Measurements from ENCODE around the gene CSNK2B.
A peak's percentile ranks its signal among the peaks of the same experiment; 100 is the strongest.

CSNK2B gene

DNA sequence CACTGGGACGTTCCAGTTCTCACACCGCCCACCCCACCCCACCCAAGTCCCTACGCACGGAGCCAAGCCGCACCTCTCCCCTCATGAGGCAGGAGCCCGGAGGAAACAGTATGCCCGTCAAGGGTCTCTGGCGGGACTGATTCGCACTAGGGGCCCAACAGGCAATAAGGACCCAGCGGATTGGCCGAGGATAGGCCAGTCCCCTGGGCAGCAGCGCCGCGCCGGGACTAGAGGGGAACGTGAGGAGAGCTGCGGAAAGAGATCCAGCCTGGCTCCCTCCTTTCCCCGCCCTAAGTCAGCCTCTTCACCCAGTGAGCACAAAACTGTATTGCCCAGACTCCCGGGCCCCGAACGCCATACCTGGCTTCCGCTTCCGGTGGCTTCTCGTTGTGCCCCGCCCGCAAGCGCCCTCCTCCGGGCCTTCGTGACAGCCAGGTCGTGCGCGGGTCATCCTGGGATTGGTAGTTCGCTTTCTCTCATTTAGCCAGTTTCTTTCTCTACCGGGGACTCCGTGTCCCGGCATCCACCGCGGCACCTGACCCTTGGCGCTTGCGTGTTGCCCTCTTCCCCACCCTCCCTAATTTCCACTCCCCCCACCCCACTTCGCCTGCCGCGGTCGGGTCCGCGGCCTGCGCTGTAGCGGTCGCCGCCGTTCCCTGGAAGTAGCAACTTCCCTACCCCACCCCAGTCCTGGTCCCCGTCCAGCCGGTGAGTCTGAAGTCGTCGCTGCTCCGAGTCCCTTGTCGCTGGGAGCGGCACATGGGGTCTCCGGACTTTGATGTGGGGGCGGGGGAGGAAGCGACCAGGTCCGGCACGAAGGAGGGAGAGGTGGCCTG lies at the start of gene CSNK2B:
Gene CSNK2B (plus strand): TSS at position 580 of the 836 bp plus-strand sequence. CDS start 752 bp downstream, outside the sequence.
- DNase-seq (ENCODE audit: low spot score) = peak; percentile 97

DNA sequence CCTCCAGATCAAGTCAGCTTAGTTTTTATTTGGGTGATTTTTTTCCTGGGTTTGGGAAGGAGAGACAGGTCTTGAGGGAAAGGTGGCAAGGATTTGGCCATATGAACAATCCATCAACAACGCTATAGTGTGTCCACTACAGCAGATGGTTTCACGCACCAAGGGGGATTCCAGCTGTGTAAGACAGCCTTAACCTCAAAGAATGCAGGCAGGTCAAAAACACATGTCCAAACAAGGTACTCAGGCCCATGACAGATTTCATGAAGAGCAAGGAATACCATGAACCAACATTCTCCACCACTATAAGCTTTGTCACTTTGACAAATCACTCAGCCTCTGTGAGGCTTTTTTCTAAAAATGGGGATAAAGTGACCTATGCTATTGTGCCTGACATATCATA lies 48.9 kb upstream of the CSNK2B start:
- DNase-seq (ENCODE audit: low spot score) = no peak

DNA sequence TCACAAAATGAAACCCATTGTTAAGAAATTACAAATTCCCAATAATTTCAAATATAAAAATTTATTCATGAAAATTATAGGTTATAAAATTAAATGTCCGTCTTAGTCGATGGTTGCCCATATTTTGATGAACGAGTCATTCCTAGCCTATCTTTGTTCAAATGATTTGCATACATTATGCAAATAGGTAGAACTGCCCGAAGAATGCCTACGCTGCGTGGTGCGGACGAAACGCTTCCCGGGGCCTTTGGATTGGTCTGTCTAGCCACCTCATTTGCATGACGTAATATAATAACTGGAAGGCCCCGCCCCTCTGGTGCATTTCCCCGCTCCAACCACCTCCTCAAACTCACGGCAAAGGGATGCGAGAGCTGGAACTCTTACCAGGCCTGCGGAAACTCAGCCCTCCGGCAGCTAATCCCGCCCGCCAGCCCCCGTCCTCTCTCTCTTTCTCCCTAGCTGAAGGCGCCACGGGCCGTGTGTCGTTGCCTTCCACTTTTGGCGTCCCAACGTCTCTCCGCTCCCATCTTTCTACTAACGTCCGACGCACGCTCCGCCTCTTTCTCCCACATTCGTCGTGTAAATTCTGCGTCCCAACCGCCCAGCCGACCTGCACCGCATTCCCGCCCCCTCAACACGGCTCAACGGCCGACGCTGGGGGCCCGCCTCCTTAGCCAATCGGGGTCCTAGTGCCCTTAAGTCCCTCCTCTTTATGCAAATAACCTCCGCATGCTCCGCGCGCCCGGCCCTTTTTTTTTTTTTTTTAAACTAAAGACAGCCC lies 45.9 kb upstream of the CSNK2B start:
- peak; percentile 97 for DNase-seq (ENCODE audit: low spot score)

DNA sequence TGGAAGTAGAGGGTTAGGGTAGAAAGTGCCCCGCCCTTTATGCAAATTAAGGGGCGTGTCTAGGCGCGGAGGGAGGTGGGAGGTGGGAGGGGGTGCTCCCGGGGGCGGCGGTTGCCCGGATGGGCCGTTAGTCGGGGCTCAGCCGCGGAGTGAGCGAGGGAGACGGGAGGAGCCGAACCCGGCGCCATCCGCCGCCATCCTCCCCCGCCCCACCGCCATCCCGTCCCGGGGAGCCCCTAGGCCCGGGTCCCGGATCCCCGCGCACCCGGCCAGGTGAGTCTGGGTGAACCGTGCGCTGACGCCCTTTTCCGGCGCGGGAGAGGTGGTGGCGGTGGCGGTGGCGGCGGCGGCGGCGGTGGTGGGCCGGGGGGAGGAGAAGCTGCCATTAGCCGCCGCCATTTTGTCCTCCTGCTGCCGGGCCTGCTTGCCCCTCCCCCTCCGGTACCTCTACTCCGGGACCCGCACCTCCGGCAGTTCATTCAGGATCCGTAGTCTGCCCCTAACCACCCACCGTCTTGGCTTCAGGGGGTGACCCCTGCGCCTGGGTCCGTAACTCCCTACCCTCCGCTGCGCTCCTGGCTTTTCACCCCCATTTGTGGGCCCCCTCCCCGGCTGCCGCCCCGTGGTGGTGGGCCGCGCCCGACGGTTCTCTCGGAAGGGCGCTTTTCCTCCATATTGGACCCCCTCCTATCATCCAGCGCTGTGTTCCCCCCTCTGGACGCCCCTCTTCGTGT lies 45.1 kb upstream of the CSNK2B start, which contains the start of gene PRRC2A:
Gene PRRC2A (plus strand): TSS at position 130 of the 734 bp plus-strand sequence. CDS start 2,075 bp downstream, outside the sequence.
- peak; percentile 87 for DNase-seq (ENCODE audit: low spot score)

DNA sequence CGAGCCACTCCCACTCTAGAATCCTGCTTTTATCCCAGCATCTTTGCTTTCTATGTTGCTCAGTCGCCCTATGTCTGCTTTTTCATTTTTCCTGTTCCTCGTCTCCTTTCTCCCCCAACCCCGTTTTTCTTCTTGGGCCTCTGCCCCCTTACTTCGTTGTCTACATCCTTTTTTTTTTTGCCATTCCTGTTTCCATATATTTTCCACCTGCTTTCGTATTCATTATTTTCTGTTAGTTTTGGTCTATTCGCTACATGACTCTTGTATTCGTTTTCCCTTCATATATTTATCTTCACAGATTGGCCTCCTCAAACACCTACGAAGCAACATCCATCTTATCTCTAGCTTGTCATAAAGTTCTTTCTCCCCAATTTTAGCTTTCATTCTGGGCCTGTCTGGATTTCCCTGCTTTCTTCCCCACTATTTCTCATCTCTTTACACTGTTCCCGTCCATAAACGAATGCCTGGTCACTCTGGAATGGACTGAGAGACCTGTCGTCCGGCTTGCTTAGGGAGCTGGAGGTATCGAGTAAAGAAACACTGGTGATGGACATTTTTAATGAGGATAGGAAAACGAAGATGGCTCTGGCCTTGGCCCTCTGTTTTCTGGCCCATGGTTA lies 44.5 kb upstream of the CSNK2B start:
- DNase-seq (ENCODE audit: low spot score) = no peak

DNA sequence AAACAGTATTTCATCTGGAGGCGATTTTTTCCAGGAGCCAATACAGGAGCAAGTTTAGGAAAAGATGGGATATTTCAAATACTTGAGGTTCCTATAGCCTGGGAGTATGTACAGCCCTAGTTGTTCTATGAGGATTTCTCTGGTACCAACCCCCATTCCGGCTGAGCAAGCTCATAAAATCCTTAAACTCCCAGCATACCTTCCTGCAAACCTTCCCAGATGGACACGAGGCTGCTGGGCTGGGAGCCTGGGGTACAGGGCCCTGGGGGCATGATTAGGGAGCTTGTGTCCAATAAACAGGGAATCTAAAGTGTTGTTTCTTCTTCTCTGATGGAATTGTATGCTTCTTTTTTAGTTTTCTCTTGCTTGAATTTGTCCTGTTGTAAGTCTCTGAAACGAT lies 43.9 kb upstream of the CSNK2B start:
- peak; percentile 40 for DNase-seq (ENCODE audit: low spot score)

DNA sequence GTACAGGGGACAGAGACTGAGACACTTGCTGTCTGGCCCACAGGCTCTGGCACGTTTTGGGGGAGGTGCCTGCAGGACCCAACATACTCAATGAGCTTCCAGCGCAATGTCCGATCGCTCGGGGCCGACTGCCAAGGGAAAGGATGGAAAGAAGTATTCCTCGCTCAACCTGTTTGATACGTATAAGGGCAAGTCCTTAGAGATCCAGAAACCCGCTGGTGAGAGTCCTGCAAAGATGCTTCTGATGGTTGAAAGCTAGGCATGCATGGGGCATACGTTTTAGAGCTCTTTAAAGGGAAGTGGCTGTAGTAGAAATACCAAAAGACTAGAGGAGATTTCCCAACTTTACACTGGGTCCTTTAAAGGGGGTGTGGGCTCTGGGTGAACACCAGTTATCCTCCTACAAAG lies 43.2 kb upstream of the CSNK2B start:
- no peak for DNase-seq (ENCODE audit: low spot score)

DNA sequence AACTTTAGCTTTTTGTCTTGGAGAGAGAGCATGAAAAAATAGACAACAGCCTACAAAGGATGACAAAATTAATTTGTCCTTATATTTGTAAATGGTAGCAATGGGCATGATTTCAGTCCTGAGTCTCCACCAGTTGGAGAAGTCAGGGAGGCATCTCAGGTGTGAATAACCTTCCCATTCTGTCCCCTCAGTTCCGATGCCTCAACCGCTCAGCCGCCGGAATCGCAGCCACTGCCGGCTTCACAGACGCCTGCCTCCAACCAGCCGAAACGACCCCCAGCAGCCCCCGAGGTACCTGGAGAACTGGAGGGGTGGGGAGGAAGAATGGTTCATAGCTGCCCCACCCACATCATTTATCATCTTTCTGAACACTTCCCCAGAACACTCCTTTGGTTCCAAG lies 41.8 kb upstream of the CSNK2B start:
- no peak for DNase-seq (ENCODE audit: low spot score)

DNA sequence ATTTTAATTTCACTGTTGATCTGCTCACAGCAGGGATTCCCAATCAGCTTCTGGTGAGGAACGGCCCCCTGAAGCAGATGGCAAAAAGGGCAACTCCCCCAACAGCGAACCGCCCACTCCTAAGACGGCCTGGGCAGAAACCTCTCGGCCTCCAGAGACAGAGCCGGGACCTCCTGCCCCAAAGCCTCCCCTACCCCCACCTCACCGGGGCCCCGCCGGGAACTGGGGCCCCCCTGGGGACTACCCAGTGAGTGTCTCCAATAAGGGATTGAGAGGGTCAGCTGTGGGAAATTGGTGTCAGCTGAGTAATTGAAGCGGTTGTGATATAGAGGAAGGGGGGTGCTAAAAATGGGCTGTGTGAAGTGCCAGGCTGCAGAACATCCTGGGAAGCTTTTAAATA lies 38.9 kb upstream of the CSNK2B start:
- DNase-seq (ENCODE audit: low spot score) = no peak

DNA sequence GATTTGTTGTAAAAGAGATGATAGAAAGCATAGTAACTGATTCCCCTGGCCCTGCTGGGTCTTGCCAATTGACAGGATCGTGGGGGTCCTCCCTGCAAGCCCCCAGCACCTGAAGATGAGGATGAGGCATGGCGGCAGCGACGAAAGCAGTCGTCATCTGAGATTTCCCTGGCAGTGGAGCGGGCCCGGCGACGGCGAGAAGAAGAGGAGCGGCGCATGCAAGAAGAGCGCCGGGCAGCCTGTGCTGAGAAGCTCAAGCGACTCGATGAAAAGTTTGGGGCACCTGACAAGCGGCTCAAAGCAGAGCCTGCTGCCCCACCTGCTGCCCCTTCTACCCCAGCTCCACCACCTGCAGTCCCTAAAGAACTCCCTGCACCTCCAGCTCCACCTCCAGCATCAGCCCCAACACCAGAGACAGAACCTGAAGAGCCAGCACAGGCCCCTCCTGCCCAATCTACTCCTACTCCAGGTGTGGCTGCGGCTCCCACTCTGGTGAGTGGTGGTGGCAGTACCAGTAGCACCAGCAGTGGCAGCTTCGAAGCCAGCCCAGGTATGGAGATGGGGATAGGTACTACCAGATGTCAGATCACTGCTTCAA lies 38.1 kb upstream of the CSNK2B start:
- no peak for DNase-seq (ENCODE audit: low spot score)

DNA sequence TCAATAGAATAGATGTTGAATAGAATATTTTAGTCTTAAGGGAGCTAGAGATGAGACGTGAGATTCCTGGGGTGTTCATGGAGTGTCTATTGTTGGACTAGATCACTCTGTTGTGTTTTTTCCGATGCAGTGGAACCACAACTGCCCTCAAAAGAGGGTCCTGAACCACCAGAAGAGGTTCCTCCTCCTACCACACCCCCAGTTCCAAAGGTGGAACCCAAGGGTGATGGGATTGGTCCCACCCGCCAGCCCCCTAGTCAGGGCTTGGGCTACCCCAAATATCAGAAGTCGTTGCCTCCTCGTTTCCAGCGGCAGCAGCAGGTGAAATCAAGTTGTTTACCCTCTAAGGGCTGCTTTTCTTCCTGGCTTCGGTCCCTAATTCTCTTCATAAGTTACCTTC lies 36.9 kb upstream of the CSNK2B start:
- DNase-seq (ENCODE audit: low spot score) = no peak

DNA sequence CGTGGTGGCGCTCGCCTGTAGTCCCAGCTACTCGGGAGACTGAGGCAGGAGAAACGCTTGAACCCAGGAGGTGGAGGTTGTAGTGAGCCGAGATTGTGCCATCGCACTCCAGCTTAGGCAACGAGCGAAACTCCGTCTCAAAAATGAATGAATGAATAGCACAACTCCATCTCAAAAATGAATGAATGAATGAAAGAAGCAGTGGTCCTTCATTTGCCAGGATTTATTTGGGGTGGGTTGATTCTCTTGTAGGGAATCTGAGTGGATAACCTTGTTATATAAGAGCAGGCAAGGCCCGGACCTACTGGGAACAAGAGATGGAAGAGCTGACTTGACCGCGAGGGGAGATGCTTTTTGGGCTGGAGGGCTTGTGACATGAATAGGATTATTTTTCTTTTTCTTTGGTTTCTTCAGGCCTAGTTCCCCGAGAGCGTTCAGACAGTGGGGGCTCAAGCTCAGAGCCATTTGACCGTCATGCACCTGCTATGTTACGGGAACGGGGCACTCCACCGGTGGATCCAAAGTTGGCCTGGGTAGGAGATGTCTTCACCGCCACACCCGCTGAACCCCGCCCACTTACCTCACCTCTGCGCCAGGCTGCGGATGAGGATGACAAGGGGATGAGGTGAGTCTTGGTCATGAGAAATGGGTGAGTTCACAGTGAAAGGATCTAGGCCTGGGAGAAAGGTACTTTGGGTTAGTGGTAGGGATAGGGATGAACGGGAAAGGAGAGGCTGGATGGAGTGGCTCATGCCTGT lies 35.5 kb upstream of the CSNK2B start:
- no peak for DNase-seq (ENCODE audit: low spot score)

DNA sequence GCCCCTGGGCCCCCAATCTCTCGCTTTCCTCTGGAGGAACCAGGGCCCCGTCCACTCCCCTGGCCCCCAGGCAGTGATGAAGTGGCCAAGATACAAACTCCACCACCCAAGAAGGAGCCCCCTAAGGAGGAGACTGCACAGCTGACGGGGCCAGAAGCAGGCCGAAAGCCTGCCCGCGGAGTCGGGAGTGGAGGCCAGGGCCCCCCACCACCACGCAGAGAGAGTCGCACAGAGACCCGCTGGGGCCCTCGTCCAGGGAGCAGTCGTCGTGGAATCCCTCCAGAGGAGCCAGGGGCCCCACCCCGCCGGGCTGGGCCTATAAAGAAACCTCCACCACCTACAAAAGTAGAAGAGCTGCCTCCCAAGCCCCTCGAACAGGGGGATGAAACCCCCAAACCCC lies 34.7 kb upstream of the CSNK2B start:
- no peak for DNase-seq (ENCODE audit: low spot score)

DNA sequence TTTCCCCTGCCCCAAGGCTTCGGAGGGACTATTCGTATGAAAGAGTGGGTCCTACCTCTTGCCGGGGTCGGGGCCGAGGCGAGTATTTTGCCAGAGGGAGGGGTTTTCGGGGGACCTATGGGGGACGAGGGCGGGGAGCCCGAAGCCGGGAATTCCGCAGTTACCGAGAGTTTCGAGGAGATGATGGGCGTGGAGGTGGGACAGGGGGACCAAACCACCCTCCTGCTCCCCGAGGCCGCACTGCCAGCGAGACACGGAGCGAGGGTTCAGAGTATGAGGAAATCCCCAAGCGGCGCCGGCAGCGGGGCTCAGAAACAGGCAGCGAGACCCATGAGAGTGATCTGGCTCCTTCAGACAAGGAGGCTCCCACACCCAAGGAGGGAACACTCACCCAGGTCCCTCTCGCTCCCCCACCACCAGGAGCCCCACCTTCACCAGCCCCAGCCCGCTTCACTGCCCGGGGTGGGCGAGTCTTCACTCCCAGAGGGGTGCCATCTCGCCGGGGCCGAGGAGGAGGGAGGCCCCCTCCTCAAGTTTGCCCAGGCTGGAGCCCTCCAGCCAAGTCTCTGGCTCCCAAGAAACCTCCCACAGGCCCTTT lies 34.1 kb upstream of the CSNK2B start:
- DNase-seq (ENCODE audit: low spot score) = no peak

DNA sequence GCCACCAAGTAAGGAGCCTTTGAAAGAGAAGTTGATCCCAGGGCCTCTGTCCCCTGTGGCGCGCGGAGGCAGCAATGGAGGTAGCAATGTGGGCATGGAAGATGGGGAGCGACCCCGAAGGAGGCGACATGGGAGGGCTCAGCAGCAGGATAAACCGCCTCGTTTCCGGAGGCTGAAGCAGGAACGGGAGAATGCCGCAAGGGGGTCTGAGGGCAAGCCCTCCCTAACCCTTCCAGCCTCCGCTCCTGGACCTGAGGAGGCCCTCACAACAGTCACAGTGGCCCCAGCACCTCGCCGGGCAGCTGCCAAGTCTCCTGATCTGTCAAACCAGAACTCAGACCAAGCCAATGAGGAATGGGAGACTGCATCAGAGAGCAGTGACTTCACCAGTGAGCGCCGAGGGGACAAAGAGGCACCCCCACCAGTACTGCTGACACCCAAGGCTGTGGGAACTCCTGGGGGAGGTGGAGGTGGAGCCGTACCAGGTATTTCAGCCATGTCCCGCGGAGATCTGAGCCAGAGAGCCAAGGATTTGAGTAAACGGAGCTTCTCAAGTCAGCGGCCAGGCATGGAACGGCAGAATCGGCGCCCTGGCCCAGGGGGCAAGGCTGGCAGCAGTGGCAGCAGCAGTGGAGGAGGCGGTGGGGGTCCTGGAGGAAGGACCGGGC lies 33.5 kb upstream of the CSNK2B start:
- no peak for DNase-seq (ENCODE audit: low spot score)

DNA sequence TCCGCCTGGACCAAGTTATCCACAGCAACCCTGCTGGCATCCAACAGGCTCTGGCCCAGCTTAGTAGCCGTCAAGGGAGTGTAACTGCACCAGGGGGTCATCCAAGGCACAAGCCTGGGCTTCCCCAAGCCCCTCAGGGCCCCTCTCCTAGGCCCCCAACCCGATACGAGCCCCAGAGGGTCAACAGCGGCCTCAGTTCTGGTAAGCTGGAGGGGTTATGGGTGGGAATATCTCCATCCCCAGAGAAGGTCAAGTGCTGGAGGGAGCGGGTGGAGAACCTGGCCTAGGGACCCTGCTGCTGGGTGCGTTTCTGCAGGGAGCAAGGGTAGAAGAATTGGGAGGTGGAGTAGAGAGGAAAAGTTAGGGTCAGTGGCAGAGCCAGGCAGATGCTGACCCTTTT lies 32.4 kb upstream of the CSNK2B start:
- DNase-seq (ENCODE audit: low spot score) = no peak

DNA sequence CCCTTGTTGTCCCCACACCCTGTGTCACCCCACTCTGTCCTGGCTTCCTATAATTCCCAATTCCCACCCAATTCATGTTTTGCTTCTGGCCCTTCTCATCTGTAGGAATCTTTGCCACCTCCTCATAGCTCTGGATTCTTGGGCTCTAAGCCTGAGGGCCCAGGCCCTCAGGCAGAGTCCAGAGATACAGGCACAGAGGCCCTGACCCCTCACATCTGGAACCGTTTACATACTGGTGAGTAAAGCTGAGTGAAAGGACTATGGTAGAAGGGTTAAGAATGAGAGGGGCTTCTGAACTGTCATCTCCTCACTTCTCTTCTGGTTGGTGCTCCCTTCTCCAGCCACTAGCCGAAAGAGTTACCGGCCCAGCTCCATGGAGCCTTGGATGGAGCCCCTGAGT lies 31.7 kb upstream of the CSNK2B start:
- no peak for DNase-seq (ENCODE audit: low spot score)

DNA sequence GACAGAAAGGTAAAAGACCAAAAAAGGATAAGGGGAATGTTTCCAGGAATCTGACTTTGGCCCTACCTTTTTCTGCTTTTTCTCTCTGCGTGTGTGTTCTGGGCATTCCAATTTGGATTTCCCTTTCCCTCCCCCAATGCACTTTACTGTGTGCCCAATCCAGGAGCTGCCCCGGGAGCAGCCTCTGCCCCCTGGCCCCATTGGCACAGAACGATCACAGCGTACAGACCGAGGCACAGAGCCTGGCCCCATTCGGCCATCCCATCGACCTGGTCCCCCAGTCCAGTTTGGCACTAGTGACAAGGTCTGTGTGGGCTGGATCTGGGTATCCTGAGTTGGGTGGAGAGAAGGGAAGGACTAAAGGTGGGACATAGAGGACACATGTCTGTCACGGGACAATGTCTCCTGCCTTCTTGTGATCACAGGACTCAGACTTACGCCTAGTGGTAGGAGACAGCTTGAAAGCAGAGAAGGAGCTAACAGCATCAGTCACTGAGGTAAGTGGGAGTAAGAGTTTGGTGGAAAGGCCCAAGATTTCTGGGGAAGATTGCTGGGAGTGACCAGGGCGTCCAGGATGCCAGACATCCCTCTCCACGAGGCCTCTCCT lies 30.8 kb upstream of the CSNK2B start:
- DNase-seq (ENCODE audit: low spot score) = no peak
